HG03457 (cell line): ENCODE data around the gene ASNS.
"Not testable (repeated sequence)": the region's sequence is repeated elsewhere in the genome, so short reads cannot be mapped to it uniquely, and the experiment has no call there.

Source experiments
- ATAC-seq: cut with Tn5 transposase; IDR thresholded peaks from one replicate; pipeline ENCODE4 v1.9.1; 2021; ENCODE audit warnings: moderate number of reproducible peaks; ENCODE audit not compliant: unreplicated experiment

ASNS gene

GRCh38 chr7:97872025-97872669 lies at the start of gene ASNS:
Gene ASNS, minus strand, starts transcription at chr7:97872408. Its CDS starts 3,252 bp downstream, at chr7:97869156.
- ATAC-seq = peak; percentile 99

GRCh38 chr7:97921254-97921653 lies 49.0 kb upstream of the ASNS start:
- not testable (repeated sequence) for ATAC-seq

- not testable (repeated sequence) for ATAC-seq
Observed at GRCh38 chr7:97915267-97915666, 43.1 kb upstream of the ASNS start.

- ATAC-seq = not testable (repeated sequence)
Observed at GRCh38 chr7:97912294-97912693, 40.1 kb upstream of the ASNS start.

- not testable (repeated sequence) for ATAC-seq
Observed at GRCh38 chr7:97896893-97897292, 24.7 kb upstream of the ASNS start.

GRCh38 chr7:97891721-97892120 lies 19.5 kb upstream of the ASNS start:
- not testable (repeated sequence) for ATAC-seq

GRCh38 chr7:97879527-97879926 lies 7.3 kb upstream of the ASNS start:
- not testable (repeated sequence) for ATAC-seq

- not testable (repeated sequence) for ATAC-seq
Observed at GRCh38 chr7:97874894-97875293, 2.7 kb upstream of the ASNS start.

- ATAC-seq = no peak
Observed at GRCh38 chr7:97873606-97874005, 1.4 kb upstream of the ASNS start.

- ATAC-seq = no peak
Observed at GRCh38 chr7:97871659-97872024, 566 bp downstream of the ASNS start.

GRCh38 chr7:97868788-97869187 lies 3.4 kb downstream of the ASNS start:
- no peak for ATAC-seq

- ATAC-seq = no peak
Observed at GRCh38 chr7:97868314-97868713, 3.9 kb downstream of the ASNS start.

- no peak for ATAC-seq
Observed at GRCh38 chr7:97865104-97865503, 7.1 kb downstream of the ASNS start.

GRCh38 chr7:97859606-97860204 lies 12.5 kb downstream of the ASNS start:
- no peak for ATAC-seq

GRCh38 chr7:97858221-97858620 lies 14.0 kb downstream of the ASNS start:
- ATAC-seq = no peak

GRCh38 chr7:97857544-97857943 lies 14.7 kb downstream of the ASNS start:
- no peak for ATAC-seq

- no peak for ATAC-seq
Observed at GRCh38 chr7:97851683-97852082, 20.5 kb downstream of the ASNS start.

GRCh38 chr7:97850262-97851031 lies 21.8 kb downstream of the ASNS start:
- ATAC-seq = not testable (repeated sequence)

GRCh38 chr7:97847791-97848190 lies 24.4 kb downstream of the ASNS start:
- no peak for ATAC-seq

- no peak for ATAC-seq
Observed at GRCh38 chr7:97846945-97847344, 25.3 kb downstream of the ASNS start.

GRCh38 chr7:97845622-97846203 lies 26.5 kb downstream of the ASNS start:
- no peak for ATAC-seq

- no peak for ATAC-seq
Observed at GRCh38 chr7:97844036-97844435, 28.2 kb downstream of the ASNS start.
